Adrenal gland (tissue), 12 donors: Measurements from ENCODE around the gene TRMT10A. TPM values are rescaled to one million over a fixed set of nuclear protein-coding genes. Genes with fewer than 3 reads are reported as not detected.

Experiments used
- DNase-seq, 7 donors: peaks; one replicate each; pipeline ENCODE4 v3.0.0-alpha.2; 2019 to 2020
- H3K27ac ChIP-seq, 5 donors: fragments of 200-600 bp; sonication (generic) in 4 of 5; 1 replicate in 3 of 5; 2 replicates in 2 of 5; pipeline versions ENCODE4 v1.5.1 to v1.8.0; 2016 to 2020; ENCODE audit warnings: mild to moderate bottlenecking in 1 of 5
- H3K27me3 ChIP-seq: fragments of 200-600 bp; 2 replicates; pipeline ENCODE4 v1.8.0; 2021
- H3K36me3 ChIP-seq, 2 donors: fragments of 200-600 bp; replicated peaks in 1 of 2; 1 replicate in 1 of 2; 2 replicates in 1 of 2; pipeline versions ENCODE4 v1.5.1 to v1.8.0; 2018 to 2022
- H3K4me1 ChIP-seq, 2 donors: fragments of 200-600 bp; replicated peaks in 1 of 2; 1 replicate in 1 of 2; 2 replicates in 1 of 2; pipeline versions ENCODE4 v1.5.1 to v1.8.0; 2018 to 2021
- H3K4me3 ChIP-seq, 4 donors: fragments of 200-600 bp; sonication (generic) in 3 of 4; one replicate each; pipeline ENCODE4 v1.5.1; 2016 to 2018
- H3K9me3 ChIP-seq, 3 donors: fragments of 200-600 bp; sonication (generic) in 1 of 3; replicated peaks in 1 of 3; 1 replicate in 2 of 3; 2 replicates in 1 of 3; pipeline versions ENCODE4 v1.5.1 to v1.8.0; 2016 to 2021
- POLR2A ChIP-seq, 2 donors: fragments of 450-650 bp; IDR thresholded peaks; one replicate each; pipeline ENCODE4 v1.6.1; 2017; ENCODE audit warnings: antibody characterized with exemption in 2 of 2, mild to moderate bottlenecking in 2 of 2, moderate library complexity in 1 of 2
- WGBS, 4 donors: extraction: QIAGEN DNeasy Blood & Tissue Kit in 2 of 4; methylation state at CpG; one replicate each; pipeline versions ENCODE4 v1.1.5 to v1.1.7; 2013 to 2017; 5-methylcytosine and 5-hydroxymethylcytosine counted together
- intact Hi-C, 2 donors: fragments of 100-400 bp; cut with DNase I; formaldehyde crosslinking; loops; one replicate each; pipeline versions ENCODE4 v1.14.1 to v1.15.0; 2022 to 2023
- polyA plus RNA-seq, 3 donors: library from polyadenylated mRNA; stranded (reverse); fragments of 200-250 nt in 2 of 3; fragments of 350-450 nt in 1 of 3; fragmentation: Illumina TruSeq in 1 of 3; extraction: RNeasy Lipid Tissue Mini Kit (QIAGEN cat#74804) in 1 of 3; gene quantifications; one replicate each; pipeline ENCODE4 v1.2.3, GENCODE V29; 2013 to 2014
- total RNA-seq, 9 donors: library from RNA; depleted of rRNA in 4 of 9; stranded (reverse); fragments of >200 nt in 4 of 9; fragments of 120-200 nt in 1 of 9; fragmentation: NEBNext Ultra II Directional in 1 of 9; extraction: Animal tissue kit (Norgen Biotek cat#: 25700) in 1 of 9; gene quantifications; one replicate each; pipeline versions ENCODE4 v1.1.0 to v1.2.4, GENCODE V29; 2013 to 2023
- TF ChIP-seq, protein P1 (sequence below), 6 experiments: fragments of 450-650 bp in 4 of 6; fragments of 200-600 bp in 2 of 6; sonication (generic) in 1 of 6; IDR thresholded peaks; 1 replicate in 5 of 6; 2 replicates in 1 of 6; pipeline versions ENCODE4 v1.5.1 to v1.8.0; 2016 to 2021; ENCODE audit warnings: antibody characterized with exemption in 6 of 6, mild to moderate bottlenecking in 2 of 6, moderate library complexity in 1 of 6
- donor health status: healthy with polysubstance abuse.
- donor health status: Bipolar disorder and iron deficiency.
- donor health status: DM: yes; HTN: yes; CAD: no.
- donor health status: DM: no; HTN: no; CAD: no.
- donor health status: DM: no; HTN: no; CAD: no.
- donor health status: DM: yes; HTN: yes; CAD: no.

The TRMT10A gene
- total and polyA plus RNA-seq, 12 donors = 2.1 to 20.4 (median 5.3) TPM

DNA sequence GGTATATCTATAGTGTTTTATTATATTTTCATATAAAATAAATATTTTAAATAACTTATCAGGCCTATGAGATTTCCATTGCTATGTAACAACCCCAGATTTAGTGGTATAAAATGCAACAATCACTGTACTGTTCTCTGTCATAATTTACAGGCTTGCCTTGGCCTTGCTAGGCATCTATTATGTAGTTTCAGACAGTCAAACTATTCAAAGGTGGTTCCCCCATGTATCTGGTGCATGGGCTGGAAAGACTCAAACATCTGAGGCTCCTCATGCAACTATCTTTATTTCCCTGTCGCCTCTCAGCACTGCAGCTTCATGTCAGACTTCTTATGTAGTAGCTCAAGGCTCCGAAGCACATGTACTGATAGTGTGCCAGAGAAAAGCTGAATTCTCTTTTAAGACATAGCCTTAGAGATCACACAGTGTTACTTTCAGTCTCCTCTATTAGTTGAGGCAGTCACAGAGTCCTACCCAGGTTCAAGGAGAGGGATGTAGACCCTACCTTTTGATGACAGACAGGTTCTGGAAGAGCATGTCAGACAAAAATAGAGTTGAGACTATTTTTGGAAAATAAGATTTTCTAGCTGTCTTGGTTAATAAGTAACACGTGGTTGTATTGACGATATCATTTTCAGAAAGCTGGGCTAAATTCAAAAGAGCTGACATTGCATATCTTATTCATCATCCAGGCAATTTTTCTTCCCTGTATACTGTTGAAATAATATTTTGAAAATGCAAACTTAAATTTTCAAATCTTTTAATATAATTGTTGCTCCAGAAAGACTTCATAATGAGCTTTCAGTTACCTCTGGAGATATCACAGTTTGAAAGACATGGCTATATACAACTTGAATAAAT lies 30.2 kb upstream of the TRMT10A start:
- no peak for TF ChIP-seq POLR2A (IDR thresholded peaks at IDR 0.05)
- TF ChIP-seq, protein P1, sequence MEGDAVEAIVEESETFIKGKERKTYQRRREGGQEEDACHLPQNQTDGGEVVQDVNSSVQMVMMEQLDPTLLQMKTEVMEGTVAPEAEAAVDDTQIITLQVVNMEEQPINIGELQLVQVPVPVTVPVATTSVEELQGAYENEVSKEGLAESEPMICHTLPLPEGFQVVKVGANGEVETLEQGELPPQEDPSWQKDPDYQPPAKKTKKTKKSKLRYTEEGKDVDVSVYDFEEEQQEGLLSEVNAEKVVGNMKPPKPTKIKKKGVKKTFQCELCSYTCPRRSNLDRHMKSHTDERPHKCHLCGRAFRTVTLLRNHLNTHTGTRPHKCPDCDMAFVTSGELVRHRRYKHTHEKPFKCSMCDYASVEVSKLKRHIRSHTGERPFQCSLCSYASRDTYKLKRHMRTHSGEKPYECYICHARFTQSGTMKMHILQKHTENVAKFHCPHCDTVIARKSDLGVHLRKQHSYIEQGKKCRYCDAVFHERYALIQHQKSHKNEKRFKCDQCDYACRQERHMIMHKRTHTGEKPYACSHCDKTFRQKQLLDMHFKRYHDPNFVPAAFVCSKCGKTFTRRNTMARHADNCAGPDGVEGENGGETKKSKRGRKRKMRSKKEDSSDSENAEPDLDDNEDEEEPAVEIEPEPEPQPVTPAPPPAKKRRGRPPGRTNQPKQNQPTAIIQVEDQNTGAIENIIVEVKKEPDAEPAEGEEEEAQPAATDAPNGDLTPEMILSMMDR (IDR thresholded peaks at IDR 0.05) = no peak
- Histone ChIP-seq H3K36me3 (no peaks in the 10 kb centered on the region), H3K9me3 (no peaks in the 10 kb centered on the region), H3K27me3 (no peaks in the 10 kb centered on the region), H3K27ac (no peak overlapping the region), H3K4me3 (no peak overlapping the region), H3K4me1 (no peaks in the 10 kb centered on the region)
- no peak for DNase-seq
- intact Hi-C loops = no loop called here
- 77 to 86% (median 83%) methylated on average over 4 of the region's 4 CpGs for WGBS, 4 donors

DNA sequence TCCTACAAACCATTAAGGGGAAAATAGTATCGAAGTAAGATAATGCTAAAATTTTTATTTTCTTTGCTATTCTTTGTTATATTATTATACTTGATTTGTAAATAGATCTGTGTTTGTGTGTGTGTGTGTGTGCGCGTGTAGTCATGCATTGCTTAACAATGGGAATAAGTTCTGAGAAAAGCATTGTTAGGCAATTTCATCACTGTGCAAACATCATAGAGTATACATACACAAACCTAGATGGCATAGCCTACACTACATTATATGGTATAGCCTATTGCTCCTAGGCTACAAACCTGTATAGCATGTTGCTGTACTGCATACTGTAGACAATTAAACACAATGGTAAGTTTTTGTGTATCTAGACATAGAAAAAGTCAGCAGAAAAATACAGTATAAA lies 27.9 kb upstream of the TRMT10A start:
- Histone ChIP-seq H3K9me3 (no peaks in the 10 kb centered on the region), H3K4me3 (no peak overlapping the region), H3K36me3 (no peaks in the 10 kb centered on the region), H3K4me1 (no peaks in the 10 kb centered on the region), H3K27ac (no peak overlapping the region), H3K27me3 (no peaks in the 10 kb centered on the region)
- no peak for DNase-seq
- 90 to 99% (median 95%) methylated on average over 3 of the region's 3 CpGs for WGBS, 4 donors
- intact Hi-C loops = no loop called here
- TF ChIP-seq, protein P1 (IDR thresholded peaks at IDR 0.05) = no peak
- no peak for TF ChIP-seq POLR2A (IDR thresholded peaks at IDR 0.05)

DNA sequence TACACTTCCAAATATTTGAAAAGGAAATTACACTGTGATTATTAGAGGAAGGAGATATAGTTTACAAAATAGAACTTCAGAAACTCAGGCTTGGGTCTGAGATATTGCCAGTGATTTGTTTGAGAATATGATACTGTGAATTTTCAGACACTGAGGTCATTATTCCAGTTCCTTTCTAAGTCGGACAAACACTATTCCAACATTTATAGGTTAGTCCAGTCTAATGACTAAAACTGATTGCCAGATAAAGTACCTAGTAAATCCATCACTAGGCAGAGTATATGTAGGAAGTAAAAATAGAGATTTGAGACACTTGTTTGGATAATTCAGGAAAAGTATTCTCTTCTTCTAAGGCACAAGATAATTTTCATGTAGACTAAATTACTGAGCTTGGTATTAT lies 24.0 kb upstream of the TRMT10A start:
- H3K4me3 ChIP-seq = no peak overlapping the region
- H3K4me1 ChIP-seq = no peaks in the 10 kb centered on the region
- intact Hi-C loops = no loop called here
- TF ChIP-seq POLR2A (IDR thresholded peaks at IDR 0.05) = no peak
- TF ChIP-seq, protein P1 (IDR thresholded peaks at IDR 0.05) = no peak
- no peaks in the 10 kb centered on the region for H3K27me3 ChIP-seq
- no peaks in the 10 kb centered on the region for H3K9me3 ChIP-seq
- 60 to 72% (median 64%) methylated on average over 1 of the region's 1 CpG for WGBS, 4 donors
- no peak for DNase-seq
- H3K27ac ChIP-seq = no peak overlapping the region
- no peaks in the 10 kb centered on the region for H3K36me3 ChIP-seq

DNA sequence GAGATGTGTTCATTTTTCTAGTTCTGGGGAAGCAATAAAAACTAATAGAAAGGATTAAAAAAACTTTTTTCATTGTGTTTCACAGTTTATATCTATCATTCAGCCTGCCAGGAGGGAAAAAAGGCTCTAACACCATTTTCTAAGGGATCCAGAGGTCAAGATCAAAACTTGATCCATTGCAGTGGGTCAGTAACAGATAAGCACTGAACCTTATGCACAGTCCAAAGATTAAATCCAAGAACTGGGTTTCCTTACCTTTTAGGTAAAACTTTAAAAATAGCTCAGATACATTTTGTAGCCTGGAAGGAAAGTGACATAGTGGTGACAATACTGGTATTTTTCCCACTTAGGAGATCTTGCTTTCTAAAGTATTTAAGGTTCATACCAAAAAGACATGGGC lies 23.5 kb upstream of the TRMT10A start:
- no peak overlapping the region for H3K27ac ChIP-seq
- no peak overlapping the region for H3K4me3 ChIP-seq

DNA sequence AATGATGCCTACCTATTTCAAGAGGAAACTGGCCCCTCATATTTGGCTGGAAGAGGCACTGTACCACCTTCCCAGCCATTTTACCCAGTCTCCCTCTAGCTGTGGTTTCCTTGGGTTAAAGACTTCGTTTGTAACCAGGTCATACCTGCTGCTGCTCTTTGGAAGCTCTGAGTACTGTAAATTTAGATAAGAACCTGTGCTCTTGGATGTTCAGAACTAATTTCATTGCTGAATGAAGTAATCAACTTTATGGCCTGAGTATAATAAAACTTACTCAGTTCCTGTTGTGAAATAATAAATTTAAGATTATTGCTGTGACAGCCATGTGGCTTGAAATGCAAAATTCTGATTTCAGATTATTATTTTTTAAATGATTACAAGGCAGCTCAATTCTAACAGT lies 23.0 kb upstream of the TRMT10A start:
- Histone ChIP-seq H3K4me1 (no peaks in the 10 kb centered on the region), H3K27ac (no peak overlapping the region), H3K4me3 (no peak overlapping the region), H3K36me3 (no peaks in the 10 kb centered on the region), H3K27me3 (no peaks in the 10 kb centered on the region), H3K9me3 (no peaks in the 10 kb centered on the region)
- TF ChIP-seq, protein P1 (IDR thresholded peaks at IDR 0.05) = no peak
- no peak for TF ChIP-seq POLR2A (IDR thresholded peaks at IDR 0.05)
- WGBS, 4 donors = 16 to 53% (median 41%) methylated on average over 1 of the region's 1 CpG
- intact Hi-C loops = no loop called here
- DNase-seq = no peak

More for the DNA sequence above, 23.5 kb upstream of the TRMT10A start:
- no peaks in the 10 kb centered on the region for H3K36me3 ChIP-seq
- intact Hi-C loops = no loop called here
- no peaks in the 10 kb centered on the region for H3K9me3 ChIP-seq
- TF ChIP-seq POLR2A (IDR thresholded peaks at IDR 0.05) = no peak
- H3K4me1 ChIP-seq = no peaks in the 10 kb centered on the region
- no peaks in the 10 kb centered on the region for H3K27me3 ChIP-seq
- DNase-seq = no peak
